Right forelimb (tissue), 1 donor: Measurements from ENCODE around the gene LRSAM1.

ENCODE experiments used
- DNase-seq: peaks from one replicate; pipeline ENCODE4 v3.0.0-alpha.2; 2018

Gene LRSAM1

DNA sequence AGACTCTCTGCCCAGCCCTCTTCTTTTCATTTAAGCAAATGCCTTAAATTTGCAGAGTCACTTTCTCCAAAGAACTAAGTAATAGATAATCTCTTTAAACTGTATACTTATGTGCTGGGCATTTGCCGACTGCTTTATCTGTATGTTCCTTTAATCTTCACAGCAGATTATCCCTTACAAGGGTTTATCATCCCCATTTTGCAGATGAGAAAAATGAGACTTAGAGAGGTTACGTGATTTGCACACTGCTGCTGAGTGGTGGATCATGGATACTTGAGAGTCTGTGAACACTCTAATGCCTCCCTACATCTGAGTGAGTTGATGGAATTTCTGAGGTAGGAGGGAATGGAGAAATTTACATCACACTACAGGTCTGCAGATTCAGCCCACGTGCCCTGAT is 23.0 kb upstream of the LRSAM1 start:
- no peak for DNase-seq

DNA sequence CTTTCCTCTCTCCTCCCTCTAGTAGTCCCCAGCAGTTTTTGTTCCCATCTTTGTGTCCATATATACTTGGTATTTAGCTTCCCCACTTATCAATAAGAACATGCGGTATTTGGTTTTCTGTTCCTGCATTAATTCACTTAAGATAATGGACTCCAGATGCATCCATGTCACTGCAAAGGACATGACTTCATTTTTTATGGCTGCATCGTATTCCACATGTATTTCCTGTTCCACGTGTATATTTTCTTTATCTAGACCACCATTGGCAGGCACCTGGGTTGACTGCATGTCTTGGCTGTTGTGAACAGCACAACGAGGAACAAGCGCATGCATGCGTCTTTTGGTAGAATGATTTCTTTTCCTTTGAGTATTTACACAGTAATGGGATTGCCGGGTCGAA is 20.9 kb upstream of the LRSAM1 start:
- no peak for DNase-seq

DNA sequence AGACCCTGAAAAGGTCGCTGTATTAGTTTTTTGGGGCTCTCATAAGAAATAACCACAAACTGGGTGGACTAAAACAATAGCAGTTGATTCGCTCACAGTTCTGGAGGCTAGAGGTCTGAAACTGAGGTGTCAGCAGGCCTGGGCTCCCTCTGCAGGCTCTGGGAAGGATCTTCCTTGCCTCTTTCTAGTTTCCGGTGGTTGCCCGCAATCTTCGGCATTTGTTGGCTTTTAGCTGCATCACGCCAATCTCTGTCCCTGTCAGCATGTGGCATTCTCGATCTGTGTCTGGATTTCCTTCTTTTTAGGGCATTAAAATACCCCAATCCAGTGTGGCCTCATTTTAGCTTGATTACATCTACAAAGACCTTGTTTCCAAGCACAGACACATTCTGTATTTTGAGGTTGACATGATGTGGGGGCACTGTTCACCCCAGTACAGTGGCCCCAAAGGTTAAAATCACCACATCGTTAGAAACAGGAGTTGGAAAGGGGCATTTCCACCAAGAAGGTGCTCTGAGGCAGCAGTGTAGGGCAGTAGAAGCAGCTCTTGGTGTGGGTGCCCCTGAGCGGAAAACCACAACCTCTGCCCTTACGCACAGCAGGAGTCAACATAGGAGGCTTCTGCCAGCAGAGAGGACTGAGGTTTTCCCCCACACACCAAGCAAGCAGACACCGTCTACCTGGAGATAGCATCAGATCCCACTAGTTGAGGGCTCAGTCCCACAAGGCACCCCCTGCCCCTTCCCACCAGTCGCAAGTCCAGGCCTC is 13.6 kb upstream of the LRSAM1 start:
- no peak for DNase-seq

DNA sequence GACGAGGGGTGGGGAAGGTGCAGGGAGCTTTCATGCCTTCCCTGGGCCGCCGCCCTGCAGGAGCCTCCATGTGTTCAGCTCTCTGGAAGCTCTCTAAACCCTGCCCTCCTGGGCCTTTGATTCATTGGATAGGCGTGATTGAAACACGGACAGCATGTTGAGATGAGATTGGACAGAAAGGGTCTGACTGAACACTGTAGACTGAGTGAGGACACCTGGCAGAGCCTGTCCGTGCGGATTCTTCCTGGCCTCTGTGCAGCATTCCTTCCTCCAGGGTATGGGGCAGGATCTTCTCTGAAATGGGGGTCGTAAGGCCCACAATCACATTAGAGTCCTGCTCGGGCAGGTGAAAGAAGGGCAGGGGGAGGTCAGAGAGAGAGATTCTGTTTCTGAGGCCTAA is 12.9 kb upstream of the LRSAM1 start:
- DNase-seq = no peak

DNA sequence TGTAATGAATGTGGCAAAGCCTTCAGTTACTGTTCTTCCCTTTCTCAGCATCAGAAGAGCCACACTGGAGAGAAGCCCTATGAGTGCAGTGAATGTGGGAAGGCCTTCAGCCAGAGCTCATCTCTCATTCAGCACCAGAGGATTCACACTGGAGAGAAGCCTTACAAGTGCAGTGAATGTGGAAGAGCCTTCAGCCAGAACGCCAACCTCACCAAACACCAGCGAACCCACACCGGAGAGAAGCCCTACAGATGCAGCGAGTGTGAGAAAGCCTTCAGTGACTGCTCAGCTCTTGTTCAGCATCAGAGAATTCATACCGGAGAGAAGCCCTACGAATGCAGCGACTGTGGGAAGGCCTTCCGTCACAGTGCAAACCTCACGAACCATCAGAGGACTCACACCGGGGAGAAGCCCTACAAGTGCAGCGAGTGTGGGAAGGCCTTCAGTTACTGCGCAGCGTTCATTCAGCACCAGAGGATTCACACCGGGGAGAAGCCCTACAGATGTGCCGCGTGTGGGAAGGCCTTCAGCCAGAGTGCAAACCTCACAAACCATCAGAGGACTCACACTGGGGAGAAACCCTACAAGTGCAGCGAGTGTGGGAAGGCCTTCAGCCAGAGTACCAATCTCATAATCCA is 6.9 kb upstream of the LRSAM1 start:
- DNase-seq = no peak

DNA sequence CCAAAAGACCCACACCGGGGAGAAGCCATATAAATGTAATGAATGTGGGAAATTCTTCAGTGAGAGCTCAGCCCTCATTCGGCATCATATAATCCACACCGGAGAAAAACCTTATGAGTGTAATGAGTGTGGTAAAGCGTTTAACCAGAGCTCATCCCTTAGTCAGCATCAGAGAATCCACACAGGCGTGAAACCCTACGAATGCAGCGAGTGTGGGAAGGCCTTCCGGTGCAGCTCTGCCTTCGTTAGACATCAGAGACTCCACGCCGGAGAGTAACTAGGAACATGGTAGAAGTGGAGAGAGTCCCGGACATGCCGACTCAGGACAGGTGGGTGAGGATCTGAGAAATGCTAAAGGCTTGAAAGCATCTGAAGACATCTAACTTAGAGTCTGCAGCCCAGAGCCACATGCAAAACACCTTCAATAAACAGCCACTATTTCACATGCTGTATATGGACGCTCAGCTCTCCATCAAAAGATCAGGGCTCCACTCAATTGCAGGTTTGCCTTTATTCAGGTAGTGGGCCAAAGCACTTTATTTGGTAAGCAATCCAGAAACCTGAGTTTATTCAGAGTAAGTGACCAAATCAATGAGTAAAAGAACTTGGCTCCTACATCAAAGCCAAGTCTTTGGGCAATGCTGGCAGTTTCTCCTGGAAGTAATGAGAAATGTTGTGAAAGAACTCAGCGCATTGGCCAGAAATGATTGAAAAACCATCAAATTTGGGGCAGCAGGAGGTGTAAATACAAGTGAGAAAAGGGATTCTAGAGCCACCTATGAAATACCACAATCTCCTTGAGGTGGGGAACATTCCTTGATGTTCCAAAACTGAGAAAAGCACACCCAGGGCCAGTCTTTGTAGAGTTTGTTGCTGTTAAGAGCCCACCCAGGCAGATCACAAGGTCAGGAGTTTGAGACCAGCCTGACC is 6.1 kb upstream of the LRSAM1 start:
- DNase-seq = no peak

DNA sequence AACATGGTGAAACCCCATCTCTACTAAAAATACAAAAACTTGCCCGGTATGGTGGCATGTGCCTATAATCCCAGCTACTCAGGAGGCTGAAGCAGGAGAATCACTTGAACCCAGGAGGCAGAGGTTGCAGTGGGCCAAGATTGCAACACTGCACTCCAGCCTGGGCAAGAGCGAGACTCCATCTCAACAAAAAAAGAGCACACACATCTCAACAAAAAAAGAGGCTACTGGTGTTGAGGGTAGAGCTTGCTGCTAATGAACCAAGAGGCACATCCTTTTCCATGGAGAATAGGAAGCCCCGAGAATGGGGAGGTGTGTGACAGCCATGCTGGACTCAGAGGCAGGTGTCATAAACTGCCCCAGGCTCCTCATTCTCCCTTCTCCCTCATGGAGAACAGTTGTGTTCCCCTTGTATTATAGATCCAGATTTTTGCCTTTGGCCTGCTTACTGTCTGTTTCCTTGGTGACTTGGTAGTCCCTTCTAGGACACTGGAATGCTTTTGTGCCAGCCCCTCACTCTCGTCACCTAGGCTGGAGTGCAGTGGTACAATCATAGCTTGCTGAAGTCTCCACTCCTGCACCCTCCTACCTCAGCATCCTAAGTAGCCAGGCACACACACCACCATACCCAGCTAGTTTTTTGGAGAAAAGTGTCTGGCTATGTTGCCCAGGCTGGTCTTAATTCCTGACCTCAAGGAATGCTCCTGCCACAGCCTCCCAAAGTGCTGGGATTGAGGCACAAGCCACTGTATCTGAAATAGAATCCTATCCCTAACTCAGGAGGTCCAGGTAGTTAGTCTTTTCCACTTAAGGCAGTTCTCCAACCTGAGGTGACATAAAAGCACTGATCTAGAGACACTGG is 5.2 kb upstream of the LRSAM1 start:
- no peak for DNase-seq

DNA sequence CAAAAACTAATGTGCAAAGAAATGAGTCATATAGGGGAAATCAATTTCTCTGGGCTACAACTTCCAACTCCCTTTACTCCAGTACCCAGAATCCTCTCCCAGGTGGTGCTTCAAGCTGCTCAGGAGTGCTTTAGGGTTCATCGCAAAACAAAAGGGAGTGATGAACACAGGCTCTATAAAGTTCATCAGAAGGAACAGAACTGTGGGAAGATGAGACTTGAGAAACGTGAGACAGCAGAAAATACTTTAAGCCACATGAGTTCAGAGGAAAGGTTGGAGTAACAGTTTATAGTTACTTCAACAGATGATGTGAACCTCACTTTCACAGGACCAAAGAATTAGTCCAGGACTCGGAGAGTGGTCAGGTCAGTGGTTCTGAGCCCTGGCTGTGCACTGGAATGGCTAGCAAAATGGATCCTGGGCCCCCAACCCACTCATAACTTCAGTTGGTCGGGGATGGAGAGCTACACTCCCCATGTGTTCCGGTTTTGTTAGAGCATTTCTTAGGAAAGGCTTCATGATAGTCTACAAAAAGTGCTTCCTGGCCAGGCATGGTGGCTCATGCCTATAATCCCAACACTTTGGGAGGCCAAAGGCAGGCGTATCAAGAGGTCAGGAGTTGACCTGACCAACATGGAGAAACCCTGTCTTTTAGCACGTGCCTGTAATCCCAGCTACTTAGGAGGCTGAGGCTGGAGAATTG is 4.4 kb upstream of the LRSAM1 start:
- no peak for DNase-seq

DNA sequence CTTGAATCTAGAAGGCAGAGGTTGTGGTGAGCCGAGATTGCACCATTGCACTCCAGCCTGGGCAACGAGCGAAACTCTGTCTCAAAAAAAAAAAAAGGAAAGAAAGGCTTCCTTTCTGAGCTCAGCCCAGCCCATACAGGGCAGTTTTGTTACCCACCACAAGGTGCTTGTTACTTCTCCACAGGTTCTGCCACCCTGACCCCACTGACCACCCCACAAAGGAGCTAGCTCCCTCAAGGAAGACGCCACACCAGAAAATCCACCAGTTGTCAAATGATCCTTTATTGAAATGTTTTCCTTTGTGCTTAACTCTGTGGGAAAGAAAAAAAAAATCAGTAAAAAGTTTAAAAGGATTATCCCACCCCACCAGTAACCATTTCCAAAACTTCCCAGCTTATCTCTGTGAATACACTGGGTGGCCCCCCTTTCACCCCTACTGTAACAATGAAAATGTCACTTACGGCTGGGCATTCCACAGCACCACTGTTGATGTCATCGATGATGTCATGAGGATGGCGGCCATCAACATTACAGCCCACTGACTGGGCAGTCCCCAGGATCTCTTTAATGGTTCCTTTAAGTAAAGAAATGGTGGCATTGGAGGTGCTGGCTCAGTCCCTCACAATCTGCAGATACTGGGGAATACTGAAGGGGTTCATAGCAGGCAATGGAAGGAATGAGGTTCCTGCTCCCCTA is 3.7 kb upstream of the LRSAM1 start:
- no peak for DNase-seq

DNA sequence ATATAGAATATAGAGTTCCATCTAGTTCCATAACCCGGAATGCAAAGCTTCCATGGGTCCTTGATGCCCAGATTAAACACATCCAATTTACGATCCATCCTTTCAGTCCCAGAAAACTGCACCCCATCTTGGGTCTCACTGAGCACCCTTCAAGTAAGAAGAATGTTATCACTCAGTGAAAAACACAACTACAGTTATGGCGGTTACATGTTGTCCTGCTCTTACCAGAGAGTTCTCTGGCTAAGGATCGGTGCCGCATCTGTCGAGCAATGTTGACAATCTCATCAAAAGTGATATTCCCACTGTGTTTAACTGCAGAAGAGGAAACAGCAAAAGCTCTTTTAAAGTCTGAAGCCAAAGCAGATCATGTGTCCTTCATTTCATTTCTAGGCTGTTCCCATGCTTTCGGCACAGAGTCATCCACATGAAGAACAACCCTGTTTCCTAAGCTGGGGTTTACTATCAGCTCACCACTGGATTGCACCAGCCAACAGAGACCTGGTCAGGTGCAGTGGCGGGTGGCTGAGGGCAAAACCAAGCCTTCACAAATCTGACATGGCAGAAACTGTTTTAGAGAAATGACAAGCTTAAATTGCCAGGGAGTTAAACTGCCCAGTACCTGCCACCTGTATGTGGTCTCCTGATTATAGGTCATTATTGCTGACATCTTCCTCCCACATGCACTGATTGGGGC is 3.1 kb upstream of the LRSAM1 start:
- DNase-seq = no peak

DNA sequence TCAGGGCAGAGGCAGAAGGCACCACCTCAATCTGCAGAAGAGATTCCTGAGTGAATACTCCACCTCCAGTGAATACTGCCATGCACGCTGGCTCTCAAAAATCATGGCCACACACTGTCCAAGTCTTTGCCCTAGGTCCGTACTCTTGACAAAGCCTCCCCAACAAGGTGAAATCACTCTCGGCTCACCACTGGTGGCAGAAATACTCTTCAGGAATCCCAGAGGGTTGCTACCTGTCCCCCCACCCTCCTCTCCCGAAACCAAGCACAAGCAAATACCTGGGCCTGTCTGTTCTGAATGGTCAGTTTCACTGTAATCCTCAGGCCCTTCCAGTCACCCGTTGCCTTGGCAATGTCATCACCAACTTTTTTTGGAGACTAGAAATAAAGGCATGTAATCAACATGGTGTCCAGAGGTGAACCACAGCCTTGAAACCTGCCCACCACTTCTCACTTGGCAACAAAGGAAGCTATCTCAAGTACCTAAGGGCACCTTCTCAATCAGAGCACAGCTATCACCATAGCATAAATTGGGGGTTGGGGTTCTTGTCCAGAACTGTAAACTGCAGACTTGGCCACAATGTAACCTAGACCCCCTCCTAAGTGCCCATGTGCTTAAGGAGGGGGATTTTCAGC is 1.9 kb upstream of the LRSAM1 start:
- DNase-seq = no peak

DNA sequence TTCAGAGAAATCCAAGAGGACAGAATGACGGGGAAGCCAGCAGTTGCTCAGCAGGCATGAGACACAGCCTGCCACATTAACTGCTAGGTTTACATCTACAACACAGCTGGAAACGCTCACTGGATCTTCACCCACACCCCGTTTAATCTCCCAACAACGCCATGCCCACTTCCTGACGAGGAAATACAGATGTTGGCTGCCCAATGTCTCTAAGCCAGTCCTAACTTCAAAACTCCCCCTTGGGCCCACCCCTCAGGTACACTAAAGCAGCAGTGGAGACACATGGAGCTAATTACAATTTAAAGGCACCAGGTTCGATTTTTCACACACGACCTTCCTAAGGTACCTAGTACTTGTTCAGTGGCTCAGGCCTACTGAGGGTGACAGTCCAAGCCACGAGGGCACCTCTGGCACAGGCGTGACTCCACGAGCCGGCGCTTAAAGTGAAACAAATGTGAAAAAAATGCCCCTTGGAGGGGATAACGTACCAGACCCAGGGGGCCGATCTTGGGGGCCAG is 1.0 kb upstream of the LRSAM1 start:
- no peak for DNase-seq

DNA sequence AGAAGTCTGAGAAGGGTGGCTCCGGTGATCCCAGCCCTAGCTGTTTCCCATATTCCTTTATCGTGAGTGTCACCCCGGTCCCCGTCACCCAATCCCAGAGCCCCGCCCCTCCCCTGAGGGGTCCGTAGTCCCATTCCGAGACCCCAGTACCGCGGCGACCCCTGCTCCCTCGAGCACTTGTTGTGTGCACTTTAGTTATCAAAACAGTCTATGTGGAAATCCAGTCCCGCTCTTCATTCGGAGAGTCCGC is 223 bp downstream of the LRSAM1 start:
- no peak for DNase-seq

DNA sequence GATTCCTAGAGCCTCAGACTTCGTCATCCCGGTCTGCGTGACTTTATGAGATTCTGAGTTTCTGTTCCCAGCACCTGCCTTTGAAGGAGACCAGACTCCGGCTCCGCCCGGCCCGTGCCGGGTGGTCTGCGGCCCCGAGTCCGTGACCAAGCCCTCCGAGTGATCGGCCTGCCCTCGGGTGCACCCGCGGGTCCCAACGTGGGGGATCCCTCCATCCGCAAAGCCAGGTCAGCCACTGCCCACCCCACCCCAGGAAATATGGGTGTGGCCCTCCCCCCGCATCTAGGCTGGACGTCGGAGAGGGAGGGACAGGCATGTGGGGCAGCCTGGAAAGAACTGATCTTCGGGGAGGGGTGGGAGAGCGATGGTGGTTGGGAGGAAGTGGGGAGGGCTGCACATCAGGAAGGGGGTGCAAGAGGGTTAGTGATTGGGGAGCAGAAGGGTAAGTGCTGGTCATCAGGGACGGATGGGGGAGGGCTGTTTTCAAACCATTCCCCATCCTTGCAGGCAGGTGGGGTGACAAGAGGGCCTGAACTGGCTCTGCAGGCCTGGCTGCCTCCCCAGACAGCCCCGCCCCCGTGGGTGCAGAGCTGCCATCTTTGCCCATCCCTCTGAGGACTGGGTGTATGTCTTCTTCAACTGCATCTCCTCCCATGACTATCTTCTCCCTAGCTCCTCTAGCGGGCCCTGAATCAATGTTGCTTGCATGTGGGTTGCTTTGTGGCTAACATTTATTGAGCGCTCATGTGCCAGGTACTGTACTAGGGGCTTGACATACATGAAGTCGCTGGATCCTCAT is 747 bp downstream of the LRSAM1 start:
- DNase-seq = peak; percentile 64

DNA sequence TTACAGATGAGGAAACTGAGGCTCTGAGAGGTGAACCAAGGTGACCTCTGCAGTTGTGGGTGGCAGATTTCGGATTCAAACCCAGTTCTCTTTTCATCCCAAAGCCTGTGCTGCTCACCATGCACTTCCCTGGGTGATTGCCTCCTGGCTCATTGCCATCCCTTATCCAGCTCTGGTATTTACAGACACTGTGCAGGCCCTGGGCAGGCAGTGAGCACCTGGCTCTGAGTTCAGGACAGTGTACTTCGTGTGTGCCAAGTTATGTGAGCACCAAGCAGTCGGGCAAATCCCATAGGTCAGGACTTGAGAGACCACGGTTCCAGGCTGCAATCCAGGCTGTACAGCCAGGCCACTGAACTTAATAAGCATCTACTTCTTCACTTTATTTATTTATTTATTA is 1.4 kb downstream of the LRSAM1 start:
- no peak for DNase-seq

DNA sequence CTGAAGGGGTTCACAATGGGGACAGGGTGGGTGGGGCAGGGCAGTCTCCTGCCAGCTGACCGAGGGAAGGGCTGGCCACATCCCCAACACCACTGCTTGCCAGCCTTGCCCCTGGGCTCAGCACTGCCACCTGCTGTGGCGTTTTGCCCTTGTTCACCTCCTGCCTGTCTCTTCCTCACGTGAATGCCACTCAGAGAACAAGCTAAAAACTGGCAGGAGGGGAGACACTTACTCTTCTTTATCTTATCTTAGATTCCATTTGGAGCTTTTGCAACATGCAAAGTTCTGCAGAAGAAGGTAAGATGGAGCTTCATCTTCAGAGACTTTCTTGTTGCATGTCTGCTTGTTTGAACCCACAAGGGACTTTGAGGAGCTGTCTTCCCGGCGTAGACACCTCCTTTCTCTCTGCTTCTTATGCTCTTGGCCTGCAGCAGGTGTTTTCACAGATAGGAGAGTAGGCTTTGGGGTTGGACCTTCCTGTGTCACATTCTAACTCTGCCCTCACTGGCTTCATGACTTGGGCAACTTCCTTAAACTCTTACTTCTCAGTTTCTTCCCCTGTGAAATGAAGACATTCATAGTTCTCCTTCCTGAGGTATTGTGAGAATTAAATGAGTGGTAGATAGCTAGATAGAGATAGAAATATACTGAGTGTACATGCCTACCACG is 4.1 kb downstream of the LRSAM1 start:
- no peak for DNase-seq

DNA sequence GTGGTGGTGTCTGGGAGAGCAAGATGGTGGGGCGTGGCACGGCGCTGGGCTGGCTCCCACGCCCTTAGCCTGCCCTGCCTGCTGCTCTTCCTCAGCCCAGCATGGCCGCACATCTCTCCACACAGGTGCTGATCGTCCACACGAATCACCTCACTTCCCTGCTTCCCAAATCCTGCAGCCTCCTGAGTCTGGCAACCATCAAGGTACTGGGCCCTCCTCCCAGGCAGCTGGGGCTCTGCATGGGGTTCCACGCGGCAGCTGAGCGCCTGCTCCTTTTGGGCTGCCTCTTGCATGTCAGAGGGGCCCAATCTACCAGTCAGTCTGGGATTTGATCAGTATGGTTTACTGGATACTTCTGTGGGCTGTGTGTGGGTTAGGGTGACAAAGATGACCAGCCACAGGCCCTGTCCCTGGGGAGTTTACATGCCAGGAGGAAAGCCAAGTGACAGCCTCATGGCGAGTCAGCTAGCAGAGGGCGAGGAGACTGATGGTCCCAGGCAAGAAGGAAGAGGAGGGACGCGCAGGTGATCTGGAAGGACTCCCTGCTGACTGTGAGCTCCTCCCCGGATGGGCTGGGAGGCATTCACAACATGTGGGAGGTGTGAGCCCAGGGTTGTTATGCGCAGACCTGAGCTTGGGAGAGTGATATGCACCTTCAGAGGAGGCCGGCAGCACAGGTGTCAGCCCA is 6.0 kb downstream of the LRSAM1 start:
- DNase-seq = no peak

DNA sequence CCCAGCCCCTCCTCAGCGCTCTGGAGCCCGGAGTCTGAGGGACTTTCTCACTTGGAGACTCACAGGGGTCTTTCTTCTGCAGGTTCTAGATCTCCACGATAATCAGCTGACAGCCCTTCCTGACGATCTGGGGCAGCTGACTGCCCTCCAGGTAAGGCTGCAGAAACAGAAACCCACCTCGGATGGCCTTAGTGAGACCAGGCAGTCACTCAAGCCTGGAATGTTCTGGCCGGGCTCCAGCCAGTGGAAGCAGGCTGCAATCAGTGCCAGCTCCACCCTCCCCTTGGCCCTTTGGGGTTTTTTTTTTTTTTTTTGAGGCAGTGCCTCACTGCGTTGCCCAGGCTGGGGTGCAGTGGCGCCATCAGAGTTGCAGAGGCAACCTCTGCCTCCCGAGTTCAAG is 7.6 kb downstream of the LRSAM1 start:
- no peak for DNase-seq
